ENCODE measurements around the gene TARBP1.
A peak's percentile ranks its signal among the peaks of the same experiment; 100 is the strongest.
"Not testable (repeated sequence)": the region's sequence is repeated elsewhere in the genome, so short reads cannot be mapped to it uniquely, and the experiment has no call there.

The TARBP1 gene

GRCh38 chr1:234509457-234510328, 30.7 kb upstream of the TARBP1 start:
- peak in 1 of 42 donors; percentile 51 for DNase-seq
- intact Hi-C loops (cut with DNase I) = no loop called here

- intact Hi-C loops (cut with DNase I) = no loop called here
- no peak for DNase-seq
Measured at GRCh38 chr1:234507626-234508387, 28.8 kb upstream of the TARBP1 start.

- intact Hi-C loops (cut with DNase I) = no loop called here
- DNase-seq = no peak
Measured at GRCh38 chr1:234507089-234507488, 28.1 kb upstream of the TARBP1 start.

- intact Hi-C loops (cut with DNase I) = no loop called here
- DNase-seq = no peak
Measured at GRCh38 chr1:234505769-234506102, 26.8 kb upstream of the TARBP1 start.

GRCh38 chr1:234504969-234505768, 26.2 kb upstream of the TARBP1 start:
- no peak for DNase-seq
- intact Hi-C loops (cut with DNase I) = loop anchor here (5.0 kb wide), 1 partner anchor 222 kb away; no protein-coding TSS in a partner anchor

GRCh38 chr1:234504251-234504650, 25.3 kb upstream of the TARBP1 start:
- DNase-seq = not testable (repeated sequence)
- intact Hi-C loops (cut with DNase I) = loop anchor here (5.0 kb wide), 1 partner anchor 223 kb away; no protein-coding TSS in a partner anchor

GRCh38 chr1:234503193-234504050, 24.4 kb upstream of the TARBP1 start:
- intact Hi-C loops (cut with DNase I) = loop anchor here (5.0 kb wide), 1 partner anchor 224 kb away; no protein-coding TSS in a partner anchor
- DNase-seq = no peak

- no peak for DNase-seq
- intact Hi-C loops (cut with DNase I) = loop anchor here (5.0 kb wide), 1 partner anchor 225 kb away; no protein-coding TSS in a partner anchor
Measured at GRCh38 chr1:234502785-234503184, 23.8 kb upstream of the TARBP1 start.

GRCh38 chr1:234500269-234500668, 21.3 kb upstream of the TARBP1 start:
- intact Hi-C loops (cut with DNase I) = loop anchor here (5.0 kb wide), 1 partner anchor 227 kb away; no protein-coding TSS in a partner anchor
- no peak for DNase-seq

- intact Hi-C loops (cut with DNase I) = loop anchor here (2.0 to 5.0 kb wide), 2 partner anchors 109 to 227 kb away; no protein-coding TSS in a partner anchor
Measured at GRCh38 chr1:234499943-234500245, 20.9 kb upstream of the TARBP1 start.

GRCh38 chr1:234499119-234499942, 20.4 kb upstream of the TARBP1 start:
- intact Hi-C loops (cut with DNase I) = loop anchor here (2.0 kb wide), 1 partner anchor 109 kb away; no protein-coding TSS in a partner anchor
- DNase-seq = peak; percentile 88 to 98 (median 95)

More at GRCh38 chr1:234499943-234500245, 20.9 kb upstream of the TARBP1 start:
- DNase-seq = no peak

- intact Hi-C loops (cut with DNase I) = loop anchor here (2.0 kb wide), 1 partner anchor 110 kb away; no protein-coding TSS in a partner anchor
- DNase-seq = peak in 2 of 42 donors; percentile 13 to 19
Measured at GRCh38 chr1:234498448-234499118, 19.6 kb upstream of the TARBP1 start.

- DNase-seq = no peak
- intact Hi-C loops (cut with DNase I) = no loop called here
Measured at GRCh38 chr1:234497589-234497988, 18.6 kb upstream of the TARBP1 start.

- intact Hi-C loops (cut with DNase I) = no loop called here
- DNase-seq = no peak
Measured at GRCh38 chr1:234495231-234495990, 16.4 kb upstream of the TARBP1 start.

GRCh38 chr1:234494049-234494448, 15.1 kb upstream of the TARBP1 start:
- intact Hi-C loops (cut with DNase I) = no loop called here
- DNase-seq = no peak
